ENCODE measurements around the gene XPNPEP1.

GRCh38 chr10:109934958-109935793, 11.9 kb upstream of the XPNPEP1 start:
- TF ChIP-seq POLR2A (IDR thresholded peaks at IDR 0.05; ENCODE audit: low read depth, low read length) (no peak), POLR2AphosphoS5 (IDR thresholded peaks at IDR 0.05; ENCODE audit: low read depth, low read length) (no peak), TAF1 (IDR thresholded peaks at IDR 0.05; ENCODE audit: low read depth, low read length) (no peak), SPI1 (IDR thresholded peaks at IDR 0.05; ENCODE audit: low read depth, low read length) (no peak)
